K562 (cell line): Measurements from ENCODE around the gene PRDX2. TPM values are rescaled to one million over a fixed set of nuclear protein-coding genes. Genes with fewer than 3 reads are reported as not detected.
A peak's percentile ranks its signal among the peaks of the same experiment; 100 is the strongest.

ENCODE experiments used
- ATAC-seq: fragments of 200-7000 bp; cut with Tn5 transposase; 3 replicates; pipeline ENCODE4 v1.9.1; 2020; ENCODE audit warnings: moderate library complexity
- BruUV-seq: library from RNA; stranded (reverse); fragments of 400-500 nt; replicated peaks from 2 replicates; lab custom pipeline; 2021; lab: Mats Ljungman, UMichigan
- CTCF ChIA-PET: fragments of 300-600 bp; formaldehyde crosslinking; extraction: SDS; loops from one replicate; lab custom pipeline; 2021; ENCODE audit warnings: low intra/inter-chr PET ratio; lab: Yijun Ruan, JAX
- POLR2A ChIA-PET: fragments of 300-600, 350-650 bp; sonication (Branson Sonifier 250); formaldehyde crosslinking; extraction: SDS; loops from one replicate; lab custom pipeline; 2021; ENCODE audit warnings: antibody characterized with exemption, inconsistent platforms; lab: Yijun Ruan, JAX
- DNase-seq, 4 experiments: peaks; one replicate each; pipeline versions ENCODE4 v3.0.0 to v3.0.0-alpha.2; 2011 to 2018; ENCODE audit warnings: low spot score in 3 of 4, mixed read lengths in 3 of 4; ENCODE audit errors: extremely low read depth in 1 of 4
- FAIRE-seq: peaks from 2 replicates; lab custom pipeline; 2011; peaks lifted over from hg19 to GRCh38; lab: Jason Lieb, UNC
- H2AFZ ChIP-seq: 2 replicates; pipeline ENCODE4 v1.6.0; 2011; ENCODE audit warnings: low read depth, low read length, control low read depth, inconsistent platforms
- H3K27ac ChIP-seq: fragments of 200-600 bp; 3 replicates; pipeline ENCODE4 v1.8.0; 2011; ENCODE audit warnings: low read depth, mild to moderate bottlenecking, control low read depth, inconsistent platforms, low read length, moderate library complexity, mixed read lengths; ENCODE audit errors: extremely low read depth
- H3K27me3 ChIP-seq, 2 experiments: fragments of 300-600 bp in 1 of 2; 2 replicates in 1 of 2; 3 replicates in 1 of 2; pipeline versions ENCODE4 v1.6.0 to v1.8.0; 2011; ENCODE audit warnings: inconsistent platforms in 2 of 2, low read length in 2 of 2, mild to moderate bottlenecking in 1 of 2, mixed read lengths in 1 of 2, moderate library complexity in 1 of 2; ENCODE audit not compliant: control insufficient read depth in 2 of 2, insufficient read depth in 2 of 2
- H3K36me3 ChIP-seq: fragments of 300-600 bp; 3 replicates; pipeline ENCODE4 v1.8.0; 2011; ENCODE audit warnings: mild to moderate bottlenecking, low read length, inconsistent platforms; ENCODE audit not compliant: control insufficient read depth, insufficient read depth
- H3K4me1 ChIP-seq, 2 experiments: fragments of 200-600 bp in 1 of 2; replicated peaks in 1 of 2; 2 replicates in 1 of 2; 3 replicates in 1 of 2; pipeline versions ENCODE4 v1.5.1 to v1.8.0; 2011; ENCODE audit warnings: inconsistent platforms in 2 of 2, low read length in 2 of 2, mild to moderate bottlenecking in 1 of 2, mixed read lengths in 1 of 2, moderate library complexity in 1 of 2; ENCODE audit not compliant: control insufficient read depth in 2 of 2, insufficient read depth in 2 of 2
- H3K4me2 ChIP-seq: 2 replicates; pipeline ENCODE4 v1.6.1; 2011; ENCODE audit warnings: low read length, control low read depth, inconsistent platforms, mixed read lengths; ENCODE audit not compliant: insufficient read depth
- H3K4me3 ChIP-seq: fragments of 200-600 bp; sonication (generic), shearing (Covaris generic); 2 replicates; pipeline ENCODE4 v1.5.1; 2016; ENCODE audit warnings: control low read depth, inconsistent platforms
- H3K79me2 ChIP-seq: fragments of 200-600 bp; 3 replicates; pipeline ENCODE4 v1.8.0; 2011; ENCODE audit warnings: low read length, inconsistent platforms; ENCODE audit not compliant: control insufficient read depth, insufficient read depth
- H3K9ac ChIP-seq, 2 experiments: 2 replicates each; pipeline versions ENCODE4 v1.6.0 to v1.6.1; 2011; ENCODE audit warnings: low read depth in 2 of 2, low read length in 2 of 2, control low read depth in 1 of 2, inconsistent platforms in 1 of 2, mild to moderate bottlenecking in 1 of 2, mixed read lengths in 1 of 2; ENCODE audit not compliant: insufficient read depth in 1 of 2
- H3K9me1 ChIP-seq: one replicate; pipeline ENCODE4 v1.6.0; 2011; ENCODE audit warnings: inconsistent platforms, mild to moderate bottlenecking, low read length, moderate library complexity; ENCODE audit not compliant: control insufficient read depth, insufficient read depth
- H3K9me3 ChIP-seq: replicated peaks from 2 replicates; pipeline ENCODE4 v1.5.1; 2011; ENCODE audit warnings: low read depth, low read length, inconsistent platforms; ENCODE audit not compliant: control insufficient read depth, insufficient read depth
- H4K20me1 ChIP-seq: replicated peaks from 2 replicates; pipeline ENCODE4 v1.6.1; 2011; ENCODE audit warnings: low read length, inconsistent platforms, mixed read lengths; ENCODE audit not compliant: control insufficient read depth, insufficient read depth
- NFRKB ChIP-seq: fragments of 450-650 bp; IDR thresholded peaks from 2 replicates; pipeline ENCODE4 v1.6.1; 2016; ENCODE audit warnings: low read depth
- POLR2G ChIP-seq: fragments of 200-400 bp; formaldehyde crosslinking; IDR thresholded peaks from 2 replicates; pipeline ENCODE4 v1.6.1; 2017; ENCODE audit warnings: low read depth, mild to moderate bottlenecking, antibody characterized with exemption, low read length, moderate library complexity
- ZNF263 ChIP-seq: sonication (generic); formaldehyde crosslinking; IDR thresholded peaks from 2 replicates; pipeline ENCODE4 v1.8.0; 2022; ENCODE audit warnings: mild to moderate bottlenecking, missing genetic modification reagents, borderline replicate concordance
- WGBS: fragments of 100-300 bp; shearing (Covaris generic); methylation state at CpG from one replicate; pipeline ENCODE4 v1.1.6; 2016; ENCODE audit warnings: low coverage, mixed read lengths; ENCODE audit not compliant: insufficient coverage; ENCODE audit errors: missing lambda C conversion rate; 5-methylcytosine and 5-hydroxymethylcytosine counted together
- in situ Hi-C: fragments of 300-500 bp; cut with MboI; formaldehyde crosslinking; loops from 4 replicates; pipeline ENCODE4 v1.15.0; 2018; ENCODE audit warnings: inconsistent platforms, mixed read lengths
- intact Hi-C: fragments of 100-400 bp; cut with micrococcal nuclease; formaldehyde crosslinking; loops from 2 replicates; pipeline ENCODE4 v1.14.2; 2022
- polyA plus RNA-seq, 8 experiments: library from polyadenylated mRNA; depleted of rRNA in 4 of 8; stranded (reverse) in 5 of 8; unstranded in 3 of 8; fragments of >200 nt; fragmentation: Nextera tagmentation in 2 of 8; fragmentation: Illumina TruSeq in 1 of 8; extraction: Ambion mirVana in 2 of 8; extraction: Trizol in 1 of 8; gene quantifications; 2 replicates each; pipeline versions ENCODE4 v1.2.1 to v1.2.3, GENCODE V29; 2011 to 2014; ENCODE audit warnings: inconsistent platforms in 1 of 8, missing spikeins in 1 of 8
- total RNA-seq, 7 experiments: library from RNA; depleted of rRNA in 6 of 7; stranded (reverse); fragments of >200 nt in 6 of 7; fragmentation: Illumina TruSeq in 2 of 7; extraction: Trizol in 2 of 7; gene quantifications; 2 replicates each; pipeline versions ENCODE4 v1.2.1 to v1.2.3, GENCODE V29; 2011 to 2021; ENCODE audit warnings: low replicate concordance in 1 of 7
- TF ChIP-seq, protein P1 (sequence below): fragments of 450-650 bp; IDR thresholded peaks from 2 replicates; pipeline ENCODE4 v1.6.1; 2018; ENCODE audit not compliant: partially characterized antibody

PRDX2 gene
- total and polyA plus RNA-seq, 9 of the 15 experiments (the other 6 are each of a cell fraction or from before 2014, with no cell fraction given): 206 to 1,183 (median 415) TPM

- Histone ChIP-seq H4K20me1 (no peaks in the 10 kb centered on the region), H3K36me3 (peaks cover 30% of the 10 kb centered on the region; the same call in 2 of the 3 replicates), H3K79me2 (no peaks in the 10 kb centered on the region), H3K9me3 (peaks cover 9% of the 10 kb centered on the region), H3K27ac (no peak overlapping the region), H3K9me1 (no peaks in the 10 kb centered on the region), H2AFZ (no peak overlapping the region), H3K4me3 (no peak overlapping the region), H3K27me3 (peaks cover 20 to 36% of the 10 kb centered on the region in 2 experiments; a peak in 3 of 5 replicates), H3K4me2 (no peak overlapping the region), H3K4me1 (peaks cover 0 to 30% of the 10 kb centered on the region in 2 experiments; a peak in 3 of 5 replicates), H3K9ac (peak overlapping the region in 1 of 2 experiments; percentile 21; a peak in 2 of 4 replicates)
- POLR2A ChIA-PET: interaction anchor here (0.6 to 1.7 kb wide), 3 partner anchors 9 to 13 kb away, joined by 3 to 4 read pairs (median 3); partner anchors contain the start of gene GET3
- in situ Hi-C loops: no loop called here
- BruUV-seq: no TSS peak
- CTCF ChIA-PET: no interaction called here
- DNase-seq (no peak), FAIRE-seq (no peak), ATAC-seq (no peak)
- intact Hi-C loops: no loop called here
- TF ChIP-seq POLR2G (0 out of 2 replicates have a peak, but pooled peaks have one; percentile 40), ZNF263 (CRISPR knock-in tag) (peak; percentile 67; the same call in 1 of the 2 replicates), NFRKB (no peak)
- TF ChIP-seq, protein P1, sequence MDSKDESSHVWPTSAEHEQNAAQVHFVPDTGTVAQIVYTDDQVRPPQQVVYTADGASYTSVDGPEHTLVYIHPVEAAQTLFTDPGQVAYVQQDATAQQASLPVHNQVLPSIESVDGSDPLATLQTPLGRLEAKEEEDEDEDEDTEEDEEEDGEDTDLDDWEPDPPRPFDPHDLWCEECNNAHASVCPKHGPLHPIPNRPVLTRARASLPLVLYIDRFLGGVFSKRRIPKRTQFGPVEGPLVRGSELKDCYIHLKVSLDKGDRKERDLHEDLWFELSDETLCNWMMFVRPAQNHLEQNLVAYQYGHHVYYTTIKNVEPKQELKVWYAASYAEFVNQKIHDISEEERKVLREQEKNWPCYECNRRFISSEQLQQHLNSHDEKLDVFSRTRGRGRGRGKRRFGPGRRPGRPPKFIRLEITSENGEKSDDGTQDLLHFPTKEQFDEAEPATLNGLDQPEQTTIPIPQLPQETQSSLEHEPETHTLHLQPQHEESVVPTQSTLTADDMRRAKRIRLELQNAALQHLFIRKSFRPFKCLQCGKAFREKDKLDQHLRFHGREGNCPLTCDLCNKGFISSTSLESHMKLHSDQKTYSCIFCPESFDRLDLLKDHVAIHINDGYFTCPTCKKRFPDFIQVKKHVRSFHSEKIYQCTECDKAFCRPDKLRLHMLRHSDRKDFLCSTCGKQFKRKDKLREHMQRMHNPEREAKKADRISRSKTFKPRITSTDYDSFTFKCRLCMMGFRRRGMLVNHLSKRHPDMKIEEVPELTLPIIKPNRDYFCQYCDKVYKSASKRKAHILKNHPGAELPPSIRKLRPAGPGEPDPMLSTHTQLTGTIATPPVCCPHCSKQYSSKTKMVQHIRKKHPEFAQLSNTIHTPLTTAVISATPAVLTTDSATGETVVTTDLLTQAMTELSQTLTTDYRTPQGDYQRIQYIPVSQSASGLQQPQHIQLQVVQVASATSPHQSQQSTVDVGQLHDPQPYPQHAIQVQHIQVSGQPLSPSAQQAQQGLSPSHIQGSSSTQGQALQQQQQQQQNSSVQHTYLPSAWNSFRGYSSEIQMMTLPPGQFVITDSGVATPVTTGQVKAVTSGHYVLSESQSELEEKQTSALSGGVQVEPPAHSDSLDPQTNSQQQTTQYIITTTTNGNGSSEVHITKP: no peak
- 30% methylated on average over 21 of the region's 24 CpGs for WGBS
Measured at GRCh38 chr19:12749938-12750521, 51.6 kb downstream of the PRDX2 start.
